Muscle of leg (tissue), 16 donors: ENCODE measurements around the gene CXorf65. TPM values are rescaled to one million over a fixed set of nuclear protein-coding genes. Genes with fewer than 3 reads are reported as not detected.

ENCODE experiments used
- DNase-seq: peaks from one replicate; pipeline ENCODE4 v3.0.0; 2013
- H3K27ac ChIP-seq: one replicate; pipeline ENCODE4 v1.5.1; 2013; ENCODE audit warnings: mild to moderate bottlenecking, low read length, control low read depth
- H3K27me3 ChIP-seq: one replicate; pipeline ENCODE4 v1.6.1; 2013; ENCODE audit warnings: low read length; ENCODE audit not compliant: control insufficient read depth, insufficient read depth
- H3K36me3 ChIP-seq: one replicate; pipeline ENCODE4 v1.6.1; 2013; ENCODE audit warnings: low read length; ENCODE audit not compliant: control insufficient read depth, insufficient read depth
- H3K4me1 ChIP-seq: one replicate; pipeline ENCODE4 v1.6.1; 2013; ENCODE audit warnings: low read length; ENCODE audit not compliant: control insufficient read depth, insufficient read depth
- H3K4me3 ChIP-seq: one replicate; pipeline ENCODE4 v1.5.1; 2013; ENCODE audit warnings: low read length, control low read depth
- H3K9me3 ChIP-seq: replicated peaks from 2 replicates; pipeline ENCODE4 v1.6.1; 2013; ENCODE audit warnings: low read depth, low read length; ENCODE audit not compliant: control insufficient read depth
- WGBS: methylation state at CpG from one replicate; pipeline ENCODE4 v1.1.5; 2013; ENCODE audit warnings: missing lambda C conversion rate; ENCODE audit not compliant: insufficient coverage; 5-methylcytosine and 5-hydroxymethylcytosine counted together
- long read RNA-seq, 11 donors: transcript quantifications; one replicate each; lab custom pipeline, GENCODE V29; 2026
- polyA plus RNA-seq, 8 donors: library from polyadenylated mRNA; unstranded; fragments of 120-200 nt; gene quantifications; one replicate each; pipeline versions ENCODE4 v1.2.1 to v1.2.3, GENCODE V29; 2013; ENCODE audit warnings: inconsistent platforms in 1 of 8, low replicate concordance in 1 of 8; ENCODE audit not compliant: insufficient read length in 8 of 8, insufficient read depth in 1 of 8
- total RNA-seq: library from RNA; stranded (reverse); fragments of 120-200 nt; gene quantifications from one replicate; pipeline ENCODE4 v1.2.4, GENCODE V29; 2013

The CXorf65 gene
- total RNA-seq (1.4 TPM), polyA plus RNA-seq (1 to 10 TPM in 1 of 8 donors, under 1 TPM in 5, not detected in 2; 0.63 to 1.1 (median 0.76) TPM)
- long read RNA-seq, donor 1: 0 reads
- long read RNA-seq, donor 2: 0 reads
- long read RNA-seq, donor 3: 0 reads
- long read RNA-seq, donor 4: 0 reads
- long read RNA-seq, donor 5: 0 reads
- long read RNA-seq, donor 6: 0 reads
- long read RNA-seq, donor 7: 0 reads
- long read RNA-seq, donor 8: 0 reads
- long read RNA-seq, donor 9: 0 reads
- long read RNA-seq, donor 10: 0 reads
- long read RNA-seq, donor 11: 0 reads

DNA sequence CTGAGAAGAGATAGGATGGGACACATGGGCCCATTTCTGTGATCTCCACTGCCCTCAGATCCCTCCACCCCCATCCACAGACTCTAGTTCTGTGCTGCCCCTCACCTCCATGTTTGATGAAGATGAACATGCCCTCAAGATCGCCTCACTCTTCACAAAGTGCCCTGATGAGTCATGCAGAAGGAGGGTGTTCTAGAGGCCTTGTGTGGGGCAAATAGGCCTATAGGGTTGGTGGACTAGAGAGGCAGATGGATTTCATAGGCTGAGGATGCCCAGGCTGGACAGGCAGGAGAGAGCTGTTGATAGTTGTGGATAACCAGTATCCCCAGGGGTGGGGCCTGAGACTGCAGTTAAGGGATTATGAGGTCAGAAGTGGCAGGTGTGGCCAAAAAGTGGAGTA, at the start of gene CXorf65:
TSS of gene CXorf65 (minus strand) at position 314 of the 400 bp plus-strand sequence. CDS start at position 130, 184 bp downstream.
- Histone ChIP-seq H3K9me3 (no peaks in the 10 kb centered on the region), H3K36me3 (no peaks in the 10 kb centered on the region), H3K27me3 (peaks cover 3% of the 10 kb centered on the region), H3K4me3 (no peak within 1 kb of the TSS), H3K27ac (no peak within 1 kb of the TSS), H3K4me1 (peaks cover 50% of the 10 kb centered on the region)
- no CpG with 5 or more reads among the region's 1 CpG for WGBS
- no peak for DNase-seq

DNA sequence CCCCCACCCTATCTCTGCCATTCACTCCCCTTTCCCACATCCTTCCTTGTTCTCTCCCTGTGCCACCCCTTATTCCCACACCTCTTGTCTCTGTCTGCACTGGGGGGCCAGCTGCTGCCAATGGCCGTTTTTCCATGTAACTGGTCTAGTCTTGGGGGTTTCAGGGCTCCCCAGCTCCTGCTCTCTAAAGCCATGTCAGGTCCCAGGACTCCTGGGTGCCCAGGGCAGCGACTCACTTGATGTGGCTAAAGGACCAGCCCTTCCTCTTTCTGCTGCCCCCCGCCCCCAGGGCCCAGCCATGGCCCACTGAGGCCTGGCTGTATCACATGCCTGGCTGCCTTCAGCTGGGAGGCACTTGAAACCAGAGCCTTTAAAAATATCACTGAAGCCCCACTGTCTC, 48.1 kb upstream of the CXorf65 start:
- no peak for DNase-seq
- H3K4me3 ChIP-seq: no peak overlapping the region
- H3K4me1 ChIP-seq: peaks cover 3% of the 10 kb centered on the region
- no peaks in the 10 kb centered on the region for H3K9me3 ChIP-seq
- WGBS: 41% methylated on average over 3 of the region's 3 CpGs
- H3K27me3 ChIP-seq: peaks cover 6% of the 10 kb centered on the region
- no peaks in the 10 kb centered on the region for H3K36me3 ChIP-seq
- H3K27ac ChIP-seq: no peak overlapping the region

DNA sequence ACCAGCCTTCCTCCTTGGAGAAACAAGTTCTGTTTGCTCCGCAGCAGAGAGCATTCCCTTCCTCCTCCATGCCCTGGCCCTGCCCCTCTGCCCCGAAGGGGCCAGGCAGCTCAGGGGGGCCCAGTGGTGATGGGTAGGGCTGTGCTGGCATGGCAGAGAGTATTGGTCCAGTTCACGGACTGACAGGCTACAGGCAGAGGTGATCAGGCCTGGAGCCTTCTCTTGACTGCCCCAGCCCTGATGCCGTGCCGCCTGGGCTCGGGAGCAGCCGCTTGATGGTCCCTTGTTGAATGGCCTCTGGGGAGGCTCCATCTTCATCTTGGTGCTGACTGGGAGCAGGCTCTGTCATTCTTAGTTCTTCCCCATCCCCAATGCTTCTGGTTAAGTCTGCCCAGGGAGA, 47.7 kb upstream of the CXorf65 start:
- Histone ChIP-seq H3K9me3 (no peaks in the 10 kb centered on the region), H3K4me3 (no peak overlapping the region), H3K27me3 (peaks cover 6% of the 10 kb centered on the region), H3K4me1 (peaks cover 4% of the 10 kb centered on the region), H3K27ac (no peak overlapping the region), H3K36me3 (no peaks in the 10 kb centered on the region)
- WGBS: 75% methylated on average over 4 of the region's 7 CpGs
- no peak for DNase-seq

DNA sequence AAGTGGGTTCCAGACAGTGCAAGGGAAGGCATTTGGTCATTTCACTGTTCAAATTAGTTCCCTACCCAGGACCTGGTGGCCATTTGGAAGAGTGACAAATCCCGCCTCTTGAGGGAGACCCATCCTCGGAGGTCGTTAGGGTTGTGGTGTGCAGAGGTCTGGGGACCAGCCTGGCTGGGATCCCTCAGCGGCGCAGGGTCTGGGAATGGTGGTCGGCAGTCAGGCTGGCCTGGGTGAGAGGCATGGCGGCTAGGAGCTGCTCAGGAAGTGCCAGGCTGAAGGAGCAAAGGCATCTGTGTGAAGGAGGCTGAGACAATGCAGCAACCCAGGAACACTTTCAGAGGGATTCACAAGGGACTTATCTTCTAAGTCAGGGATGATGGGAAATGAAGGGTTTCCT, 44.8 kb upstream of the CXorf65 start:
- 66% methylated on average over 7 of the region's 7 CpGs for WGBS
- H3K9me3 ChIP-seq: no peaks in the 10 kb centered on the region
- H3K27me3 ChIP-seq: peaks cover 9% of the 10 kb centered on the region
- H3K4me1 ChIP-seq: peaks cover 18% of the 10 kb centered on the region
- no peaks in the 10 kb centered on the region for H3K36me3 ChIP-seq
- DNase-seq: no peak
- H3K27ac ChIP-seq: no peak overlapping the region
- H3K4me3 ChIP-seq: no peak overlapping the region

DNA sequence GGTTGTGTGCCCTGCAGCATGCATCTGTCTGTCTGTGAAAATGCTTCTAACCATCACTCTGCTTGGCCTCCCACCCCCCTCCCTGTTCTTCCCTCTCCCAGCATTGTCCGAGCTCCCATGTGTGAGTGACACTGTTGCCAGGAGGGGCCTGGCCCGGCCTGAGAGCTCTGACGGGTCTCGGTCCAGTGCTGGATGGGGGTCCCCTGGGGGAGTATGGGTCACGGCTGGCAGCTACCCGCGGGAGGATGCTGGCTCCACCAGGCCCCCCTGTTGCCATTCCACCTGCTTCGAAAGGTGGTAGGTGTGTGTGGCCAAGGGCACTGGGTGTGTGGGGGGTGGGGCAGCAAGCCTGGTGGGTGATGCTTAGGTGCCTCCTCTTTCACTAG, 41.7 kb upstream of the CXorf65 start:
- peaks cover 35% of the 10 kb centered on the region for H3K4me1 ChIP-seq
- 72% methylated on average over 5 of the region's 8 CpGs for WGBS
- no peak overlapping the region for H3K27ac ChIP-seq

DNA sequence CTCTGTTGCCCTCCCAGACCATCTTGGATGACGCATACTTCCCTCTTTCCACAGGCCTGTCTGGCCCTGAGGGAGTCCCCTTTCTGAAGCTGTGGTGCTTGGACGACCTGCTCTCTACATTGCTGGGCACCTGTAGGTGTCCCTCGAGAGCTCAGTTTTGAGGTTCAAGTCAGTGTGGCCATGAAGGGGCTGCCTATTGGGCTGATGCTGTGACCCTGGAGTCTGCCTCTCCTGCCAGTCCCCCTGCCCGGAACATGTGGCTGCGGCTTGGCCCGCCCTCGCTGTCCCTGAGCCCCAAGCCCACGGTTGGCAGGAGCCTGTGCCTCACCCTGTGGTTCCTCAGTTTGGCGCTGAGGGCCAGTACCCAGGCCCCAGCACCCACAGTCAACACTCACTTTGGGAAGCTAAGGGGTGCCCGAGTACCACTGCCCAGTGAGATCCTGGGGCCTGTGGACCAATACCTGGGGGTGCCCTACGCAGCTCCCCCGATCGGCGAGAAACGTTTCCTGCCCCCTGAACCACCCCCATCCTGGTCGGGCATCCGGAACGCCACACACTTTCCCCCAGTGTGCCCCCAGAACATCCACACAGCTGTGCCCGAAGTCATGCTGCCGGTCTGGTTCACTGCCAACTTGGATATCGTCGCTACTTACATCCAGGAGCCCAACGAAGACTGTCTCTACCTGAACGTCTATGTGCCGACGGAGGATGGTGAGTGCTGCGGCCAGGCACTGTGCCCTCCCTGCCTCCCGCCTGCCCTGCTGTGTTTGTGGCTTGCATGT, 41.1 kb upstream of the CXorf65 start:
- peaks cover 35% of the 10 kb centered on the region for H3K4me1 ChIP-seq
- DNase-seq: no peak
- H3K4me3 ChIP-seq: no peak overlapping the region
- H3K27ac ChIP-seq: no peak overlapping the region
- no peaks in the 10 kb centered on the region for H3K36me3 ChIP-seq
- WGBS: 79% methylated on average over 21 of the region's 28 CpGs
- H3K27me3 ChIP-seq: peaks cover 9% of the 10 kb centered on the region
- H3K9me3 ChIP-seq: no peaks in the 10 kb centered on the region

More for the DNA sequence above, 41.7 kb upstream of the CXorf65 start:
- Histone ChIP-seq H3K4me3 (no peak overlapping the region), H3K27me3 (peaks cover 11% of the 10 kb centered on the region), H3K9me3 (no peaks in the 10 kb centered on the region), H3K36me3 (no peaks in the 10 kb centered on the region)
- no peak for DNase-seq

DNA sequence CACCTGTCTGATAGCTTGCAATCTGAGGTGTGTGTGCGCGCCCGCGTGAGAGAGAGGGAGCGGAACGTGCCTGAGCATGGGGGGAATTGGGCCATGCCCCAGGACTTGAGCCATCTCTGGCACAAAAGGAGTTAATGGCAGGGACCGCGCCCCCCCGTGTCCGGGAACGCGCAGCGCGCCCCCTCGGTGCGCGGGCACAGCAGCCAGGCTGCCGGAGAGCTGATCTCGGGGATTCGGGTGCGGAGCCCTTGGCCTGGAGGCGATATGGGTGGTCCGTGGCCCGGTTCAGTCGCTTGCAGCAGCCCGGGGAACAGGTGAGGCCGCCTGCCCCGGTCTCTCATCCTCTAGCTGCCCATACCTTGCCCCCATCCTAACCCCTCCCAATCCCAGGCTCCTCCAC, 38.1 kb upstream of the CXorf65 start, which contains the start of gene NLGN3:
TSS of gene NLGN3 (plus strand) at position 191 of the 400 bp plus-strand sequence. CDS start 2,909 bp downstream, outside the sequence.
- Histone ChIP-seq H3K27me3 (peaks cover 11% of the 10 kb centered on the region), H3K9me3 (no peaks in the 10 kb centered on the region), H3K4me3 (peak within 1 kb of the TSS; percentile 27), H3K36me3 (peaks cover 12% of the 10 kb centered on the region), H3K27ac (no peak within 1 kb of the TSS), H3K4me1 (peaks cover 31% of the 10 kb centered on the region)
- peak; percentile 34 for DNase-seq
- 28% methylated on average over 28 of the region's 28 CpGs for WGBS

DNA sequence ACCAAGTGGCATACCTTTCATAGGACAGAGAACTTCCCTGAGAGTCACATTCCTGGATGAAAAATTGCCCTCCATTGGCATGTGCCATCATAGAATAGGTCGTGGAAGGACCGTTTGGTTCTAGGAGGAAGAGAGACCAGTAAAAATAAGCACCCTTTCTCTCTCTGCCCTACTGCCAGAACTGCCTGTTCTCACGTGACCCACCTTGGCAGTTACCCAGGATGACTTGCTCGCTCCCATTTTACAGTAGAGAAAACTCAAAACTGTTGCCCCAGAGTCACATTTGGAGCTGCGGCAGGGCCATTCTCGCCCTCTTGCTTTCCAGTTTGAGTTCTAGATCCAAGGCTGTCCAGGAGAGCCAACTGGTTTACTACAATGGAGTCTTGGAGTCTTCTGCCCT, 37.0 kb upstream of the CXorf65 start:
- no peaks in the 10 kb centered on the region for H3K9me3 ChIP-seq
- no peak overlapping the region for H3K27ac ChIP-seq
- peaks cover 31% of the 10 kb centered on the region for H3K4me1 ChIP-seq
- H3K27me3 ChIP-seq: peaks cover 11% of the 10 kb centered on the region
- peaks cover 14% of the 10 kb centered on the region for H3K36me3 ChIP-seq
- no peak overlapping the region for H3K4me3 ChIP-seq
- WGBS: 56% methylated on average over 4 of the region's 6 CpGs
- DNase-seq: peak; percentile 52

DNA sequence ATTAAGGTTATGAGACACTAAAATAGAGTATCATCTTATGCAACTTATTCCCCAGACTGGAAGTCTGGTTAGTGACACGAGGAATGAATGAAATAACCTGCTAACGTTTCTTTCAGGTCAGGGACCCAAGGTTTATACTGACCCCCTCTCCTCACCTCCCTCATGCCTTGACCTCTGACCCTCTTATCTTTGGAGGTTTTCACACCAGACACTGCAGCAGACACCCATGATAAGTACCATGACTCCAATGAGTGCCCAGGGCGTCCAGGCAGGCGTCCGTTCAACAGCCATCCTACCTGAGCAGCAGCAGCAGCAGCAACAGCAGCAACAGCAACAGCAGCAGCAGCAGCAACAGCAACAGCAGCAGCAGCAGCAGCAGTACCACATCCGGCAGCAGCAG, 33.9 kb upstream of the CXorf65 start:
- WGBS: 68% methylated on average over 5 of the region's 6 CpGs
- Histone ChIP-seq H3K36me3 (peaks cover 41% of the 10 kb centered on the region), H3K27me3 (peaks cover 10% of the 10 kb centered on the region), H3K27ac (no peak overlapping the region), H3K9me3 (no peaks in the 10 kb centered on the region), H3K4me3 (no peak overlapping the region), H3K4me1 (peaks cover 11% of the 10 kb centered on the region)
- no peak for DNase-seq

DNA sequence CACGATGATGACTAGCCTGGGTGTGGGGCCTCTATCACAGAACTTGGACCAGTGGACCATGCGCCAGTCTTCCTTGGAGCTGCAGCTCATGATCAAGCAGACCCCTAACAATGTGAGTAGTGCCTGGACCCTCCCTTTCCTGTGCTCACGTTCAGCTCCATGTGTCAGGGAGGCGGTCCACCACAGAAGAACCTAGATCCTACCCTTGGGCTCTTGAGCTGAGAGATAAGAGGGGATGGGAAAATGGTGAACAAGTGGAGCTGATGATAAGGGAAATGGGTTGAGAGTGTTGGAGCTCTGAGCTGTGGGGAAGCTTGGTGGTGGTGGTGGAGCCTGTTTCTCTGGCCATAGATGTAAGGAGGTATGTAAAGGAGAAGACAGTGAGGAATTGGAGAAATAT, 25.0 kb upstream of the CXorf65 start:
- peaks cover 75% of the 10 kb centered on the region for H3K36me3 ChIP-seq

More for the DNA sequence above, 25.0 kb upstream of the CXorf65 start:
- Histone ChIP-seq H3K9me3 (no peaks in the 10 kb centered on the region), H3K27ac (no peak overlapping the region), H3K4me3 (no peak overlapping the region), H3K4me1 (no peaks in the 10 kb centered on the region), H3K27me3 (peaks cover 8% of the 10 kb centered on the region)
- 88% methylated on average over 4 of the region's 4 CpGs for WGBS
- DNase-seq: no peak
